RWPE1 (cell line): Measurements from ENCODE around the gene RASD1.
"Not testable (repeated sequence)": the region's sequence is repeated elsewhere in the genome, so short reads cannot be mapped to it uniquely, and the experiment has no call there.

Experiments
- CTCF ChIA-PET: fragments of 350-600 bp; sonication (Branson Sonifier 250); formaldehyde crosslinking; extraction: SDS; loops from one replicate; lab custom pipeline; 2021; lab: Yijun Ruan, JAX
- POLR2A ChIA-PET: fragments of 400-600 bp; formaldehyde crosslinking; extraction: SDS; loops from one replicate; lab custom pipeline; 2020; ENCODE audit warnings: antibody characterized with exemption; ENCODE audit not compliant: low non-redundant PET; lab: Yijun Ruan, JAX
- DNase-seq: peaks from one replicate; pipeline ENCODE4 v3.0.0; 2012; ENCODE audit warnings: low spot score
- H3K27ac ChIP-seq: fragments of 450-650 bp; 2 replicates; pipeline ENCODE4 v1.5.1; 2017
- CTCF ChIP-seq: fragments of 450-650 bp; conservative IDR thresholded peaks from 2 replicates; pipeline ENCODE4 v1.5.1; 2017; ENCODE audit warnings: low read depth, mild to moderate bottlenecking

The RASD1 gene

GRCh38 chr17:17462048-17462824 is 34.0 kb downstream of the RASD1 start:
- DNase-seq: no peak
- H3K27ac ChIP-seq: no peak overlapping the region
- no peak for TF ChIP-seq CTCF
- ChIA-PET CTCF (interaction anchor here (0.5 kb wide), 1 partner anchor 459 kb away, joined by 3 read pairs; no protein-coding TSS in a partner anchor), POLR2A (no interaction called here)

DNA sequence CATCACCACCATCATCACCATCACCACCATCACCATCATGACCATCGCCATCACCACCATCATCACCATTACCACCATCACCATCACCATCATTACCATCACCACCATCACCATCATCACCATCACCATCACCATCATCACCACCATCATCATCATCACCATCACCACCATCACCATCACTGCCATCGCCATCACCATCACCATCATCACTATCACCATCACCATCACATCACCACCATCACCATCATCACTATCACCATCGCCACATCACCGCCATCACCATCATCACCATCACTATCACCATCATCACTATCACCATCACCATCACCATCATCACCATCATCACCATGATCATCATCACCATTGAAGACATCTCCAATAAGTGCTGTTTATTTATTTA is 36.2 kb downstream of the RASD1 start:
- ChIA-PET CTCF (no interaction called here), POLR2A (no interaction called here)
- no peak overlapping the region for H3K27ac ChIP-seq
- no peak for DNase-seq
- no peak for TF ChIP-seq CTCF

DNA sequence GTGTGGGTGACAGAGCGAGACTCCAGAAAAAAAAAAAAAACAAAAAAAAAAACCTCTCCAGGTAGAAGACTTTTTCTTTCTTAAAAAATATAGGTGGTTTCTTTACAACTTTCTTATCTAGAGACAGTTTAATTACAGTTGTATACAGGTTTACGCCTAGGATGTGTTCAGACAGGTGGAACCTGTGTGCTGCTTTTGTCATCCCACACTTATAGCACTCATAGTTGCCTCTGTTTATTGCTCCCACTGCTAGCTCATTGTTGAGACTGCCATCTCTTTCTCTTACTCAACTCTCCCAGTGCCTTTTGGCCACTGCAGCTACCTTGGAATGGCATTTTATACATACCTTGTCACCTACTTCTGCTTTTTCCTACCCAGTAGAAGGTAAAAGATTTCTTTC is 38.5 kb downstream of the RASD1 start:
- POLR2A ChIA-PET: no interaction called here
- no peak for DNase-seq
- H3K27ac ChIP-seq: no peak overlapping the region
- no peak for TF ChIP-seq CTCF
- CTCF ChIA-PET: no interaction called here

DNA sequence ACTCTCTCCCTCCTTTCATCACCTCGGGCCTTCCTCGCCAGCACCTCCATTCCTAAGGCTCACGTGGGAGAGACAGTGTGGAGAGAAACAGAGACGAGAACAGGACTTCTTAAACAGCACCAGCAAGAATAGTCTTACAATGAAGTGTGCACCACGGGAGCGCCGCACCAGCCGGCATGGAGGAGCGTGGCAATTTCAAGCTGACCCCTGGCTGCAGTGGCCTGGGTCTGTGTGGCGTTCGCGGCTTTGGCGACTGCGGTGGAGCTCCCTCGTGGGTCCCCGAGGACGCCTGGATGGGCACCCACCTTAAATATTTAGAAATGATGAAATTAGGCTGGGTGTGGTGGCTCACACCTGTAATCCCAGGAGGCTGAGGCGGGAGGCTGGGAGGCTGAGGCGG is 39.9 kb downstream of the RASD1 start:
- POLR2A ChIA-PET: no interaction called here
- CTCF ChIA-PET: interaction anchor here (0.7 kb wide), 1 partner anchor 17 kb away, joined by 3 read pairs; no protein-coding TSS in a partner anchor
- DNase-seq: no peak

DNA sequence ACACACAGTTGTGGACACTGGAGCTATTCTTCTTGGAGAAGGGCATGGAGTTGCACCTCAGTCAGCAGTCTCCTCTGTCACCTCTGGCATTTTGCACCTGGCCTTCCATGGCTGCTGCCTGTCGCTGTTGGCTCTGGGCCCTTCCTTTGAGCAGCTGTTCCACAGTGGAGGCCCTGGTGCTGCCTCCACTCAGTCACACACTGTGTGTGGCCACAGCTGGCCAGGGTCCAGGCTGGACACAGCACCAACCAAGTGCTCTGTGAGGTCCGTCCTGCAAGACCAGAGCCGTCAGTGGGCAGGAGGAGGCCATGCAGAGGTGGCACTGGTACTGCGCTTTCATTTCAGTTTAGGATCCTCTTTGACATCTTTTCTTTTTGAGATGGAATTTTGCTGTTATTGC is 41.0 kb downstream of the RASD1 start:
- ChIA-PET POLR2A (no interaction called here), CTCF (no interaction called here)
- no peak for TF ChIP-seq CTCF
- no peak for DNase-seq
- no peak overlapping the region for H3K27ac ChIP-seq

More for the DNA sequence above, 39.9 kb downstream of the RASD1 start:
- no peak for TF ChIP-seq CTCF
- no peak overlapping the region for H3K27ac ChIP-seq

GRCh38 chr17:17454700-17455099 is 41.5 kb downstream of the RASD1 start:
- H3K27ac ChIP-seq, DNase-seq, CTCF ChIA-PET: not testable (repeated sequence)

DNA sequence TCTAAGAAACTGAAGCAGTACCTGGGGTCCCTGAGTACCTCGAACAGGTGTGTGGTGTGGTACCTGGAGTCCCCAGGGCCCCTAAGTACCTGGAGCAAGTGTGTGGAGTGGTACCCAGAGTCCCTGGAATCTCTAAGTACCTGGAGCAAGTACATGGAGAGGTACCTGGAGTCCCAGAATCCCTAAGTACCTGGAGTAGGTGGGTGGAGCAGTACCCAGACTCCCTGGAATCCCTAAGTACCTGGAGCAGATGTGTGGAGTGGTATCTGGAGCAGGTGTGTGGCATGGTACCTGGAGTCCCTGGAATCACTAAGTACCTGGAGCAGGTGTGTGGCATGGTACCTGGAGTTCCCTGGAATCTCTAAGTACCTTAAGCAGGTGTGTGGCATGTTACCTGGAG is 41.9 kb downstream of the RASD1 start:
- no peak for TF ChIP-seq CTCF
- CTCF ChIA-PET: no interaction called here
- H3K27ac ChIP-seq: no peak overlapping the region
- POLR2A ChIA-PET: no interaction called here
- no peak for DNase-seq

More at GRCh38 chr17:17454700-17455099, 41.5 kb downstream of the RASD1 start:
- POLR2A ChIA-PET: not testable (repeated sequence)
